ENCODE results near the gene CSTPP1.
A peak's percentile ranks its signal among the peaks of the same experiment; 100 is the strongest.

The CSTPP1 gene

DNA sequence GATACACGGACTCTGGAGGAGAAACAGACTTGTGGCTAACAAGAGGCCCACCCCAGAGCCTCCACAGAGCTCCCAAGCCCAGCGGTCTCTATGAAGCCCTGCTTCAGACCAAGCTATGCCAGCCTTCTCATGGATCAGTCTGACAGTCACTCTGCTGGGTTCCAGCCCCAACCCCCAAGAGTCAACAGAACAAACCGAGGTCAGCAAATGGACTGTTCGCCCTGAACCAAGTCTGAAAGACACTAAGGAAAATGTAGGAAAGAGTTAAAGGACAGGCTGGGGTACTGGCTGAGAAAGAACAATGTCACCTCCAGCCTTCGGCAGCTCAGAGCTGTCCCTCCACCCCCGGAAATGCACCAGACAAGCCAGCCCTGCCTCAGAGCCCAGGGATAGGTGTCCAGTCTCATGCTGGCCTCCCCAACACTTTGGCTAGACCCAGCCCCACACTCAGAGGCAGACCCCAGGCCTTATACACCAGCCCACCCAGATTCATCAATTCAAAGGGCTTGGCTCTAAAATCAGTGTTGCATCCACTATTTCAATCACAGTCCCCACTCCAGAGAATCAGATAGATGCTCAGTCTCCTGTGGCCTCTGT lies 236.3 kb downstream of the CSTPP1 start:
- H3K4me3 ChIP-seq (ENCODE audit: low read length), result no peak overlapping the region
- DNase-seq (ENCODE audit: low read depth), result no peak
- TF ChIP-seq, protein P1, sequence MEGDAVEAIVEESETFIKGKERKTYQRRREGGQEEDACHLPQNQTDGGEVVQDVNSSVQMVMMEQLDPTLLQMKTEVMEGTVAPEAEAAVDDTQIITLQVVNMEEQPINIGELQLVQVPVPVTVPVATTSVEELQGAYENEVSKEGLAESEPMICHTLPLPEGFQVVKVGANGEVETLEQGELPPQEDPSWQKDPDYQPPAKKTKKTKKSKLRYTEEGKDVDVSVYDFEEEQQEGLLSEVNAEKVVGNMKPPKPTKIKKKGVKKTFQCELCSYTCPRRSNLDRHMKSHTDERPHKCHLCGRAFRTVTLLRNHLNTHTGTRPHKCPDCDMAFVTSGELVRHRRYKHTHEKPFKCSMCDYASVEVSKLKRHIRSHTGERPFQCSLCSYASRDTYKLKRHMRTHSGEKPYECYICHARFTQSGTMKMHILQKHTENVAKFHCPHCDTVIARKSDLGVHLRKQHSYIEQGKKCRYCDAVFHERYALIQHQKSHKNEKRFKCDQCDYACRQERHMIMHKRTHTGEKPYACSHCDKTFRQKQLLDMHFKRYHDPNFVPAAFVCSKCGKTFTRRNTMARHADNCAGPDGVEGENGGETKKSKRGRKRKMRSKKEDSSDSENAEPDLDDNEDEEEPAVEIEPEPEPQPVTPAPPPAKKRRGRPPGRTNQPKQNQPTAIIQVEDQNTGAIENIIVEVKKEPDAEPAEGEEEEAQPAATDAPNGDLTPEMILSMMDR (conservative IDR thresholded peaks at IDR 0.05; ENCODE audit: low read depth, low read length), result no peak

DNA sequence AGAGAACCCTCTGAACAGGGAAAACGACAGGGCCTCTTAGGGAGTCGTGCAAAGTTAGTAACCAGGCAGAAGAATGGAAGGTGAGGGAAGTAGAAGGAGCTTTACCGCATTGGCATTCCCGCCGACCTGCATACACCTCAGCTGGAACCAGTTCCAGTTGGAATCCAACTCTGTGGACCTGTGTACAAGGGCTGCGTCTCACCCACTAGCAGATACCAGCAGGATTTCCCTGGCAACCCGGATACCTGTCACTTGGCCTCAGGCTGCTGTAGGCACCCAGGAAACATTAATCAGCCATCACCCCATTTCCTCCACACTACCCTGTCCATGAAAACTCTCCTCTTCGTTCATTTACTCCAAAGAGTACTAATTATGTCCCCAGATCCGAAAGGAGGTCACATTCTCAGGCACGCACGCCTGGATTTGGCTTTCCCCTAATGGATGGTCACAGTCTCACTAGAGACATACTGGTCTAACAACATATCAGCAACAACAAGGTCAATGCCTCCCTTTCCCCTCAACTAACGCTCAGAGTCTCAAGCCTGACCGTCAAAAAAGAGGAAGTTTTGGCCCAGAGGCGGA lies 239.3 kb downstream of the CSTPP1 start:
- TF ChIP-seq, protein P1 (conservative IDR thresholded peaks at IDR 0.05; ENCODE audit: low read depth, low read length), result no peak
- no peak for DNase-seq (ENCODE audit: low read depth)
- peak overlapping the region; percentile 97 for H3K4me3 ChIP-seq (ENCODE audit: low read length)

DNA sequence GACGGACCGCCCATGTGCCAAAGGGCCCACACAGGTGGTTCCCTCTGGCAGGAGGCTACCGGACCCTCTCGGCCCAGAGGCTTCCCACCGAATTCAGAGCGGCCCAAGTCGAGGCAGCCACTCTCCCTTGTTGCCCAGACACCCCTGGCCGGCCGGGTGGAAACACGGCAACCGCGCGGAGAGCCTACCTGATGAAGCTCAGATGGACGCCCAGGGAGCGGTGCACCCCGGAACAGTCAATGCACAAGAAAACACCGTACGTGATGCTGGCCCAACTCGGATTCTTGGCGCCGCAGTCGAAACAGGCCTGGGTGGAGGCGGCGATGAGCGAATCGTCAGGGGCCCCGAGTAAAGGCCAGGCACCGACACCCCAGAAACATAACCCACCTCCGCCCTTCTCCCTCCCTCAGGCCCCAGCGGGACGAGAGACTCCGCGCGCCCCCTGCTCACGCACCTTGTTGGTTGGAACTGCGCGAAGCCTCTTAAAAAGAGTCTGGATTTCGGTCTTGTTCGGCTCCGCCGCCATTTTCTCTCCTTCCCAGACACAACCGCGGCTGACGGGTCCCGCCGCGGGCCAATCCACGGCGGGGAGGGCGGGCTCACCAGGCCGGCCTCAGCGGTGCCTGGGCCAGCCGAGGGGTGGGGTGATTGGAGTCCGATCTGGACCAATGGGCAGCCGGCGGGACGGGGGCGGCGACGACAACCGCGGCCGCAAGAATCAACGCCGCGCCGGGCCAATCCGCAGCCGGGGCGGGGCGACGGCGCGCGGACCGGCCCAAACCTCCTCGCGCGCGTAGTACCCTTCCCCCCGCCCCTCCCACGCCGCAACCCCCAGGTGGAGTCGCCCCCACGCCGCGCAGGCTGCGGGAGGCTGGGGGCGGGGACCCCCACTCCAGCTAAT lies 240.0 kb downstream of the CSTPP1 start, which contains the start of gene ARFGAP2:
ARFGAP2 (minus strand) TSS at position 552 of the 901 bp plus-strand sequence; CDS start at position 526, 26 bp downstream.
- peak within 1 kb of the TSS; percentile 97 for H3K4me3 ChIP-seq (ENCODE audit: low read length)
- TF ChIP-seq, protein P1 (conservative IDR thresholded peaks at IDR 0.05; ENCODE audit: low read depth, low read length), result no peak
- peak; percentile 79 for DNase-seq (ENCODE audit: low read depth)

DNA sequence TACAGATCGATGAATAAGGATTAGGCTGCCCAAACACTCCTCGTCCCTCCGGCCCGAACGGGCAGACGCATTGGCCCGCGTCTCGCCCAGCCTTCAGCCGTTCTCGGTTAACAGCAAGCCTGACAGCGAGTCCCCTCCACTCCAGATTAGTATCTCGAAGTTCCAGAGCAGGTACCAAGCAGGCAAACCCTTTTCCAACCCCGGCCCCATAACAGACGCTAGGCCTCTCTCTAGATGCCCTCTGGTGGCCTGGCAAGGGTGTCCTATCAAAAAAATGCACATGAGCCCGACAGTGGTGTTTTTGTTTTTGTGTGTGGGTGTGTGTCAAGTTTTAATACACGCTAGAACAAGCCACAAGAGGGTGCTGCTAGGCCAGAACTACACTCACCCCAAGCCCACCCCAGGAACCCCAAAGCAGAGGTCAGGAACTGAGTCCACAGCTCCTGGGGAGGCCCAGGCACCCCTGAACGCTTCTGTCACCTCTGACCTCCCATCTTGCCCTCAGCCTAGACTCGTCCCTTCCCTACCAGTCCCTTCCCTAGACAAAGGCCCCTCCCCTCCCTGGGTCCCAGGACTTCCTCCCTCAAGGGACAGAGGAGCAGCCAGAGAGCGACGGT lies 240.8 kb downstream of the CSTPP1 start:
- peak; percentile 45 for DNase-seq (ENCODE audit: low read depth)
- TF ChIP-seq, protein P1 (conservative IDR thresholded peaks at IDR 0.05; ENCODE audit: low read depth, low read length), result peak; percentile 66

DNA sequence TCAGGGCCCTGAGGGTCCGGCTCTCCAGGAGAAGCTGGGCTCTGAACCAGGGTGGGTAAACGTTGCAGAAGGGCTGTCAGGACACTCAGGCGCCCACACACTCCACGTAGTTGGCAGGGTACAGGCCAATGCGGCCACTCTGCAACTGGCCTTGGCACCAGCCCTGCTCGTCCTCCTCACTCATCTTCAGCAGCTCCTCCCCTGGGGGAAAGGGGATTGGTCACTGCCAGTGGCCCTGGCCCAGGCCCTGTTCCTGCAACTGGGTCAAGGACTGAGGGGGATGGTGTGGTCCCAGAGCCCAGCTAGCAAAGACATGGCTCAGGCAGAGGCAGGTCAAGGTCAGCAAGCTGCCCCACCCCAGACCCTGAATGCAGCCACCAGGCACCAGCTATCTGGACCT lies 241.3 kb downstream of the CSTPP1 start:
- no peak for DNase-seq (ENCODE audit: low read depth)
- no peak overlapping the region for H3K4me3 ChIP-seq (ENCODE audit: low read length)
- TF ChIP-seq, protein P1 (conservative IDR thresholded peaks at IDR 0.05; ENCODE audit: low read depth, low read length), result no peak

More for the DNA sequence above, 240.8 kb downstream of the CSTPP1 start:
- H3K4me3 ChIP-seq (ENCODE audit: low read length), result peak overlapping the region; percentile 77

DNA sequence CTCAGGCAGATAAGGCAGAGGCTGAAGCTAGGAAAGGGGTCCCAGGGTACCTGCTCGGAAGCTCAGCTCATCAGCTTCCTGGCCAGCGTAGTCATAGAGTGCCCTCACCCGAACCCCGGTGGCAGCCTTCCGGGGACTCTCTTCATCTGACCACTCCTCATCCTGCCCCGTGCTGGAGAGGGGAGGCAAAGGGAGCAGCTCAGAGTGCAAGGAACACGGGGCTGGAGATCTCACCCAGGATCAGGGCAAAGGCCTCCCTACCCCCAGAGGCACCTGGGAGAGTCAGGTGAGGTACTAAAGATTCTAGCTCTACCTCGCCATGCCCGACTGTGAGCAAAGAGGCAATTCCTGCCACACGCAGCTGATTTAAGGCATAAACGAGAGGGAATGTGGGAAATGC lies 241.8 kb downstream of the CSTPP1 start:
- DNase-seq (ENCODE audit: low read depth), result no peak
- TF ChIP-seq, protein P1 (conservative IDR thresholded peaks at IDR 0.05; ENCODE audit: low read depth, low read length), result no peak
- no peak overlapping the region for H3K4me3 ChIP-seq (ENCODE audit: low read length)
